Neural cell (in vitro differentiated cells): ENCODE results near the gene RNF145. TPM values are rescaled to one million over a fixed set of nuclear protein-coding genes. Genes with fewer than 3 reads are reported as not detected.

ENCODE experiments used
- H2AFZ ChIP-seq: fragments of 200-600, 300-800 bp; sonication (generic), shearing (Covaris generic); 2 replicates; pipeline ENCODE4 v1.6.0; 2014; ENCODE audit warnings: low read depth, mild to moderate bottlenecking, antibody characterized with exemption, low read length, moderate library complexity
- H3F3A ChIP-seq: fragments of 200-600 bp; shearing (Covaris generic); 2 replicates; pipeline ENCODE4 v1.6.1; 2016; ENCODE audit warnings: mild to moderate bottlenecking, moderate library complexity, mixed read lengths, antibody characterized with exemption, low read length; ENCODE audit not compliant: insufficient read depth, poor library complexity, severe bottlenecking
- H3K27ac ChIP-seq: fragments of 200-600, 300-800 bp; sonication (generic), shearing (Covaris generic); 2 replicates; pipeline ENCODE4 v1.5.1; 2014; ENCODE audit warnings: mild to moderate bottlenecking, low read length, moderate library complexity
- H3K27me3 ChIP-seq: fragments of 300-800, 200-600 bp; sonication (generic), shearing (Covaris generic); 2 replicates; pipeline ENCODE4 v1.6.0; 2014; ENCODE audit warnings: mild to moderate bottlenecking, low read depth, low read length, moderate library complexity; ENCODE audit not compliant: insufficient read depth
- H3K36me3 ChIP-seq: fragments of 300-800, 200-600 bp; sonication (generic), shearing (Covaris generic); 2 replicates; pipeline ENCODE4 v1.5.1; 2014; ENCODE audit warnings: mild to moderate bottlenecking, antibody characterized with exemption, low read length, moderate library complexity; ENCODE audit not compliant: insufficient read depth
- H3K4me2 ChIP-seq: fragments of 300-800, 200-600 bp; sonication (generic), shearing (Covaris generic); 2 replicates; pipeline ENCODE4 v1.6.0; 2014; ENCODE audit warnings: mild to moderate bottlenecking, low read length
- H3K4me3 ChIP-seq: fragments of 300-800, 200-600 bp; sonication (generic), shearing (Covaris generic); 2 replicates; pipeline ENCODE4 v1.5.1; 2014; ENCODE audit warnings: mild to moderate bottlenecking, low read length, moderate library complexity
- H3K79me2 ChIP-seq: fragments of 200-600 bp; shearing (Covaris generic); replicated peaks from 2 replicates; pipeline ENCODE4 v1.6.0; 2014; ENCODE audit warnings: mild to moderate bottlenecking, low read length, moderate library complexity; ENCODE audit not compliant: insufficient read depth
- H3K9ac ChIP-seq: fragments of 300-800, 200-600 bp; sonication (generic), shearing (Covaris generic); 2 replicates; pipeline ENCODE4 v1.6.1; 2016; ENCODE audit warnings: mild to moderate bottlenecking, low read length, mixed read lengths
- H3K9me2 ChIP-seq: fragments of 200-600 bp; shearing (Covaris generic); 2 replicates; pipeline ENCODE4 v1.6.1; 2016; ENCODE audit warnings: mild to moderate bottlenecking, low read length, mixed read lengths; ENCODE audit not compliant: insufficient read depth
- H3K9me3 ChIP-seq: fragments of 200-600, 300-800 bp; sonication (generic), shearing (Covaris generic); 2 replicates; pipeline ENCODE4 v1.6.1; 2016; ENCODE audit warnings: mild to moderate bottlenecking, mixed run types, low read length, moderate library complexity, mixed read lengths
- H4K20me1 ChIP-seq: fragments of 200-600 bp; shearing (Covaris generic); 2 replicates; pipeline ENCODE4 v1.6.1; 2016; ENCODE audit warnings: mild to moderate bottlenecking, mixed run types; ENCODE audit not compliant: insufficient read depth
- EP300 ChIP-seq: fragments of 450-650 bp; conservative IDR thresholded peaks from 2 replicates; pipeline ENCODE4 v1.6.1; 2014; ENCODE audit warnings: antibody characterized with exemption, mild to moderate bottlenecking, moderate library complexity; ENCODE audit not compliant: poor library complexity, severe bottlenecking
- EZH2 ChIP-seq: fragments of 200-600, 300-800 bp; shearing (Covaris generic), sonication (generic); IDR thresholded peaks from 2 replicates; pipeline ENCODE4 v1.6.1; 2014; ENCODE audit warnings: antibody characterized with exemption, low read length, borderline replicate concordance, mild to moderate bottlenecking; ENCODE audit not compliant: insufficient read depth, poor library complexity, severe bottlenecking
- MXI1 ChIP-seq: fragments of 450-650 bp; conservative IDR thresholded peaks from 2 replicates; pipeline ENCODE4 v1.6.1; 2014; ENCODE audit warnings: antibody characterized with exemption, mild to moderate bottlenecking; ENCODE audit not compliant: poor library complexity, severe bottlenecking
- POLR2AphosphoS5 ChIP-seq: IDR thresholded peaks from 2 replicates; pipeline ENCODE4 v1.6.1; 2012
- RAD21 ChIP-seq: fragments of 450-650 bp; conservative IDR thresholded peaks from 2 replicates; pipeline ENCODE4 v1.6.1; 2014; ENCODE audit warnings: antibody characterized with exemption, mild to moderate bottlenecking, moderate library complexity
- SMC3 ChIP-seq: fragments of 450-650 bp; conservative IDR thresholded peaks from 2 replicates; pipeline ENCODE4 v1.6.1; 2014; ENCODE audit warnings: antibody characterized with exemption, mild to moderate bottlenecking, moderate library complexity; ENCODE audit not compliant: poor library complexity
- TAF1 ChIP-seq: IDR thresholded peaks from 2 replicates; pipeline ENCODE4 v1.6.1; 2012; ENCODE audit warnings: low read depth
- polyA plus RNA-seq: library from polyadenylated mRNA; depleted of rRNA; stranded (reverse); fragments of >200 nt; gene quantifications from 2 replicates; pipeline ENCODE4 v1.2.3, GENCODE V29; 2014
- TF ChIP-seq, protein P1 (sequence below): fragments of 450-650 bp; IDR thresholded peaks from 2 replicates; pipeline ENCODE4 v1.5.1; 2014; ENCODE audit warnings: antibody characterized with exemption, mild to moderate bottlenecking, moderate library complexity; ENCODE audit not compliant: poor library complexity, severe bottlenecking
- TF ChIP-seq, protein P2 (sequence below): IDR thresholded peaks from 2 replicates; pipeline ENCODE4 v1.6.1; 2012; ENCODE audit warnings: borderline replicate concordance

Gene RNF145
- polyA plus RNA-seq, 1 donor from 2014 or later = 52.4 TPM

DNA sequence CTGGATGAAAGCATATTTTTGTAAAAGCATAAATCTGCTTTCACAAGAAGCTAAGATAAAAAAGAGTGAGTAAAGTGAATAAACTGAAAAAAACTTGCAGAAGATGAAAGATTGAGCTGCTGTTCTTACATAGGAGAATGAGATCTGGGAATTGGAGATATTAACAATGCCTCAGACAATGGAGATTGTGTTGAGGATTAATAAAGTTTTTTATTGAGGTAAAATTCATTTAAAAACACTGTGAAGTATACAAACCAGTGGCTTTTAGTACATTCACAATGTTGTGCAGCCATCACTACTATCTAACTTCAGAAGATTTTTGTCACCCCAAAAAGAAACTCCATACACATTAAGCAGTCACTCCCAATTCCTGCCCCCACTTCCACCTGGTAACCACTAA is 34.0 kb upstream of the RNF145 start:
- Histone ChIP-seq H3K9ac (no peak overlapping the region), H3K79me2 (no peaks in the 10 kb centered on the region), H2AFZ (no peak overlapping the region), H3K9me3 (no peaks in the 10 kb centered on the region), H3K4me3 (no peak overlapping the region), H3K9me2 (no peaks in the 10 kb centered on the region), H3K27me3 (no peaks in the 10 kb centered on the region), H3K27ac (no peak overlapping the region), H3K36me3 (no peaks in the 10 kb centered on the region), H3K4me2 (no peak overlapping the region), H3F3A (no peaks in the 10 kb centered on the region), H4K20me1 (no peaks in the 10 kb centered on the region)
- TF ChIP-seq, protein P1, sequence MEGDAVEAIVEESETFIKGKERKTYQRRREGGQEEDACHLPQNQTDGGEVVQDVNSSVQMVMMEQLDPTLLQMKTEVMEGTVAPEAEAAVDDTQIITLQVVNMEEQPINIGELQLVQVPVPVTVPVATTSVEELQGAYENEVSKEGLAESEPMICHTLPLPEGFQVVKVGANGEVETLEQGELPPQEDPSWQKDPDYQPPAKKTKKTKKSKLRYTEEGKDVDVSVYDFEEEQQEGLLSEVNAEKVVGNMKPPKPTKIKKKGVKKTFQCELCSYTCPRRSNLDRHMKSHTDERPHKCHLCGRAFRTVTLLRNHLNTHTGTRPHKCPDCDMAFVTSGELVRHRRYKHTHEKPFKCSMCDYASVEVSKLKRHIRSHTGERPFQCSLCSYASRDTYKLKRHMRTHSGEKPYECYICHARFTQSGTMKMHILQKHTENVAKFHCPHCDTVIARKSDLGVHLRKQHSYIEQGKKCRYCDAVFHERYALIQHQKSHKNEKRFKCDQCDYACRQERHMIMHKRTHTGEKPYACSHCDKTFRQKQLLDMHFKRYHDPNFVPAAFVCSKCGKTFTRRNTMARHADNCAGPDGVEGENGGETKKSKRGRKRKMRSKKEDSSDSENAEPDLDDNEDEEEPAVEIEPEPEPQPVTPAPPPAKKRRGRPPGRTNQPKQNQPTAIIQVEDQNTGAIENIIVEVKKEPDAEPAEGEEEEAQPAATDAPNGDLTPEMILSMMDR = no peak
- no peak for TF ChIP-seq RAD21
- TF ChIP-seq EZH2 = no peak
- no peak for TF ChIP-seq MXI1
- TF ChIP-seq SMC3 = no peak
- TF ChIP-seq EP300 = no peak
- TF ChIP-seq POLR2AphosphoS5 = no peak
- no peak for TF ChIP-seq TAF1
- TF ChIP-seq, protein P2, sequence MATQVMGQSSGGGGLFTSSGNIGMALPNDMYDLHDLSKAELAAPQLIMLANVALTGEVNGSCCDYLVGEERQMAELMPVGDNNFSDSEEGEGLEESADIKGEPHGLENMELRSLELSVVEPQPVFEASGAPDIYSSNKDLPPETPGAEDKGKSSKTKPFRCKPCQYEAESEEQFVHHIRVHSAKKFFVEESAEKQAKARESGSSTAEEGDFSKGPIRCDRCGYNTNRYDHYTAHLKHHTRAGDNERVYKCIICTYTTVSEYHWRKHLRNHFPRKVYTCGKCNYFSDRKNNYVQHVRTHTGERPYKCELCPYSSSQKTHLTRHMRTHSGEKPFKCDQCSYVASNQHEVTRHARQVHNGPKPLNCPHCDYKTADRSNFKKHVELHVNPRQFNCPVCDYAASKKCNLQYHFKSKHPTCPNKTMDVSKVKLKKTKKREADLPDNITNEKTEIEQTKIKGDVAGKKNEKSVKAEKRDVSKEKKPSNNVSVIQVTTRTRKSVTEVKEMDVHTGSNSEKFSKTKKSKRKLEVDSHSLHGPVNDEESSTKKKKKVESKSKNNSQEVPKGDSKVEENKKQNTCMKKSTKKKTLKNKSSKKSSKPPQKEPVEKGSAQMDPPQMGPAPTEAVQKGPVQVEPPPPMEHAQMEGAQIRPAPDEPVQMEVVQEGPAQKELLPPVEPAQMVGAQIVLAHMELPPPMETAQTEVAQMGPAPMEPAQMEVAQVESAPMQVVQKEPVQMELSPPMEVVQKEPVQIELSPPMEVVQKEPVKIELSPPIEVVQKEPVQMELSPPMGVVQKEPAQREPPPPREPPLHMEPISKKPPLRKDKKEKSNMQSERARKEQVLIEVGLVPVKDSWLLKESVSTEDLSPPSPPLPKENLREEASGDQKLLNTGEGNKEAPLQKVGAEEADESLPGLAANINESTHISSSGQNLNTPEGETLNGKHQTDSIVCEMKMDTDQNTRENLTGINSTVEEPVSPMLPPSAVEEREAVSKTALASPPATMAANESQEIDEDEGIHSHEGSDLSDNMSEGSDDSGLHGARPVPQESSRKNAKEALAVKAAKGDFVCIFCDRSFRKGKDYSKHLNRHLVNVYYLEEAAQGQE = no peak

DNA sequence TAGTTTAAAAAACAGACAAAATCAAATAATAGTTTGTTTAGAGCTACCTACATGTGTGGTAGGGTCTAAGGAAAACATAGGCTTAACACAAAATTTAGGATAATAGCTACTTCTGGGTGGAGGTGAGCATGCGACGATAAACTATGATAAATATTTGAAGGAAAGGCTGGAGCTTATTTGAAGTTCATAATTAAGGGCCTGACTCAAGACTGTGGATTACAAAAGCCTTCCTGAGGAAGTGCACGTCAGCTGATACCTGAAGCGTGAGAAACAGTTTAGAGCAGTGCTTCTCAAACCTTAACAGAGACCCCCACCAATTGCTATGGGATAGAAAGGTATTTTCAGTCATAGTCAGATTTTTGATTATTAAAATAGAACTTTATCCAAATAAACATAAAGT is 33.3 kb upstream of the RNF145 start:
- TF ChIP-seq MXI1 (no peak), SMC3 (no peak), EZH2 (no peak), POLR2AphosphoS5 (no peak), RAD21 (no peak), TAF1 (no peak)
- TF ChIP-seq, protein P2 = no peak
- TF ChIP-seq, protein P1 = no peak
- Histone ChIP-seq H3K9ac (no peak overlapping the region), H3K27me3 (no peaks in the 10 kb centered on the region), H3K9me3 (no peaks in the 10 kb centered on the region), H3K36me3 (no peaks in the 10 kb centered on the region), H4K20me1 (no peaks in the 10 kb centered on the region), H3F3A (no peaks in the 10 kb centered on the region), H3K79me2 (no peaks in the 10 kb centered on the region), H2AFZ (no peak overlapping the region), H3K4me2 (no peak overlapping the region), H3K4me3 (no peak overlapping the region), H3K27ac (no peak overlapping the region), H3K9me2 (no peaks in the 10 kb centered on the region)
